ENCODE measurements around the gene CRADD. TPM values are rescaled to one million over a fixed set of nuclear protein-coding genes. Genes with fewer than 3 reads are reported as not detected.
"Not testable (repeated sequence)": the region's sequence is repeated elsewhere in the genome, so short reads cannot be mapped to it uniquely, and the experiment has no call there.

The CRADD gene
- polyA plus RNA-seq, 1 of the 3 experiments (the other 2 are of a cell fraction): 13.6 TPM

- TF ChIP-seq ZBTB33 (IDR thresholded peaks at IDR 0.05; ENCODE audit: borderline replicate concordance, low read depth) (no peak), SMC3 (IDR thresholded peaks at IDR 0.05; ENCODE audit: low read depth, low read length) (no peak), FOXM1 (IDR thresholded peaks at IDR 0.05; ENCODE audit: low read depth) (no peak), NFIC (IDR thresholded peaks at IDR 0.05; ENCODE audit: borderline replicate concordance) (no peak), RCOR1 (IDR thresholded peaks at IDR 0.05; ENCODE audit: low read length) (no peak), GATA2 (CRISPR knock-in tag; IDR thresholded peaks at IDR 0.05) (no peak)
Observed at GRCh38 chr12:93753285-93753684, 76.1 kb downstream of the CRADD start (continued).

DNA sequence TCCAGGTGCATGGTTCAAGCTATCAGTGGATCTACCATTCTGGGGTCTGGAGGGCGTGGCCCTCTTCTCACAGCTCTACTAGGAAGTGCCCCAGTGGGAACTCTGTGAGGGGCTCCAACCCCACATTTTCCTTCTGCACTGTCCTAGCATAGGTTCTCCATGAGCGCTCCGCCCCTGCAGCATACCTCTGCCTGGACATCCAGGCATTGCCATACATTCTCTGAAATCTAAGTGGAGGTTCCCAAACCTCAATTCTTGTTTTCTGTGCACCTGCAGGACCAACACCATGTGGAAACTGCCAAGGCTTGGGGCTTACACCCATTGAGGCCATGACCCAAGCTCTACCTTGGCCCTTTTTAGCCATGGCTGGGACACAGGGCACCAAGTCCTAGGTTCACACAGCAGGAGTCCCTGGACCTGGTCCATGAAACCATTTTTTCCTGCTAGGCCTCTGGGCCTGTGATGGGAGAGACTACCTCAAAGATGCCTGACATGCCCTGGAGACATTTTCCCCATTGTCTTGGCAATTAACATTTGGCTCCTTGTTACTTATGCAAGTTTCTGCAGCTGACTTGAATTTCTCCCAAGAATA is 76.8 kb downstream of the CRADD start:
- Histone ChIP-seq H3K9me3 (no peaks in the 10 kb centered on the region), H3K79me2 (ENCODE audit: insufficient read depth) (no peaks in the 10 kb centered on the region), H3F3A (replicated peaks; ENCODE audit: insufficient read depth) (no peaks in the 10 kb centered on the region), H3K4me3 (ENCODE audit: low read depth in 2 of 2, low read length in 1 of 2) (no peak overlapping the region), H4K20me1 (ENCODE audit: insufficient read depth) (no peaks in the 10 kb centered on the region), H3K9ac (no peak overlapping the region), H3K27ac (ENCODE audit: low read depth in 2 of 2, low read length in 1 of 2) (no peak overlapping the region), H3K36me3 (replicated peaks in 1 of 2; ENCODE audit: control insufficient read depth in 1 of 2, insufficient read depth in 2 of 2, low read length in 1 of 2) (no peaks in the 10 kb centered on the region), H2AFZ (ENCODE audit: low read depth) (no peak overlapping the region), H3K27me3 (ENCODE audit: insufficient read depth) (no peaks in the 10 kb centered on the region), H3K9me2 (no peaks in the 10 kb centered on the region), H3K4me1 (ENCODE audit: control insufficient read depth in 1 of 2, insufficient read depth in 2 of 2, low read depth in 1 of 2, low read length in 1 of 2) (peaks cover 0 to 10% of the 10 kb centered on the region in 2 experiments; a peak in 2 of 4 replicates), H3K4me2 (no peak overlapping the region)
- TF ChIP-seq CHD2 (IDR thresholded peaks at IDR 0.05; ENCODE audit: low read length, partially characterized antibody): no peak
- no peak for TF ChIP-seq SIN3A (IDR thresholded peaks at IDR 0.05; ENCODE audit: borderline replicate concordance, low read depth, low read length)
- TF ChIP-seq PBX3 (IDR thresholded peaks at IDR 0.05): no peak
- TF ChIP-seq SMC3 (IDR thresholded peaks at IDR 0.05; ENCODE audit: low read depth, low read length): no peak
- no peak for TF ChIP-seq REST (IDR thresholded peaks at IDR 0.05; ENCODE audit: low read depth, low read length)
- no peak for TF ChIP-seq NRF1 (IDR thresholded peaks at IDR 0.05; ENCODE audit: low read depth, low read length)
- TF ChIP-seq MAX (IDR thresholded peaks at IDR 0.05; ENCODE audit: low read depth): no peak
- TF ChIP-seq TEAD4 (IDR thresholded peaks at IDR 0.05; ENCODE audit: borderline replicate concordance, insufficient read depth): no peak
- no peak for TF ChIP-seq RFX5 (IDR thresholded peaks at IDR 0.05; ENCODE audit: low read length)
- no peak for TF ChIP-seq USF1 (IDR thresholded peaks at IDR 0.05; ENCODE audit: borderline replicate concordance, low read depth)
- TF ChIP-seq FOXJ3 (CRISPR knock-in tag; IDR thresholded peaks at IDR 0.05): no peak
- TF ChIP-seq EZH2phosphoT487 (IDR thresholded peaks at IDR 0.05; ENCODE audit: borderline replicate concordance, low read depth): no peak
- no peak for TF ChIP-seq MEF2A (IDR thresholded peaks at IDR 0.05; ENCODE audit: borderline replicate concordance, low read depth)
- TF ChIP-seq ELF1 (IDR thresholded peaks at IDR 0.05): no peak
- no peak for TF ChIP-seq JUND (IDR thresholded peaks at IDR 0.05)
- ChIA-PET POLR2A (no interaction called here), CTCF (interaction anchor here (1.4 to 1.5 kb wide), 2 partner anchors 12 to 13 kb away, joined by 4 to 7 read pairs; no protein-coding TSS in a partner anchor)
- WGBS (ENCODE audit: low lambda C conversion rate): 83% methylated on average over 3 of the region's 3 CpGs
- no peak for DNase-seq

DNA sequence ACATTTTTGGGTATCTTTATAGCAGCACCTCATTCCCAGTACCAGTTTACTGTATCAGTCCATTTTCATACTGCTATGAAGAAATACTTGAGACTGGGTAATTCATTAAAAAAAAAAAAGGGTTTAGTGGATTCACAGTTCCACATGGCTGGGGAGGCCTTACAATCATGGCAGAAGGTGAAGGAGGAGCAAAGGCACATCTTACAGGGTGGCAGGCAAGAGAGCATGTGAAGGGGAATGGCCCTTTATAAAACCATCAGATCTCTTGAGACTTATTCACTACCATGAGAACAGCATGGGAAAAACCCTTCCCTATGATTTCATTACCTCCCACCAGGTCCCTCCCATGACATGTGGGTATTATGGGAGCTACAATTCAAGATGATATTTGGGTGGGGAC is 77.7 kb downstream of the CRADD start:
- H2AFZ ChIP-seq (ENCODE audit: low read depth); H3K27ac ChIP-seq (ENCODE audit: low read depth in 2 of 2, low read length in 1 of 2); H3K4me2 ChIP-seq; H3K4me1 ChIP-seq (ENCODE audit: control insufficient read depth in 1 of 2, insufficient read depth in 2 of 2, low read depth in 1 of 2, low read length in 1 of 2); H3K79me2 ChIP-seq (ENCODE audit: insufficient read depth); H3K36me3 ChIP-seq (replicated peaks in 1 of 2; ENCODE audit: control insufficient read depth in 1 of 2, insufficient read depth in 2 of 2, low read length in 1 of 2); H3K27me3 ChIP-seq (ENCODE audit: insufficient read depth); POLR2A ChIA-PET; H3K4me3 ChIP-seq (ENCODE audit: low read depth in 2 of 2, low read length in 1 of 2); H3F3A ChIP-seq (replicated peaks; ENCODE audit: insufficient read depth); H4K20me1 ChIP-seq (ENCODE audit: insufficient read depth); H3K9me2 ChIP-seq; H3K9me3 ChIP-seq; DNase-seq; CTCF ChIA-PET; H3K9ac ChIP-seq: not testable (repeated sequence)
